PC-3 (cell line): ENCODE measurements around the gene CAVIN1. TPM values are rescaled to one million over a fixed set of nuclear protein-coding genes. Genes with fewer than 3 reads are reported as not detected.
"Not testable (repeated sequence)": the region's sequence is repeated elsewhere in the genome, so short reads cannot be mapped to it uniquely, and the experiment has no call there.

Experiments used
- ATAC-seq: fragments of 200-7000 bp; cut with Tn5 transposase; 2 replicates; pipeline ENCODE4 v1.9.1; 2020; ENCODE audit warnings: mild to moderate bottlenecking, moderate library complexity
- BruUV-seq: library from RNA; stranded (reverse); fragments of 400-500 nt; replicated peaks from 2 replicates; lab custom pipeline; 2021; lab: Mats Ljungman, UMichigan
- CTCF ChIA-PET: fragments of 300-600 bp; sonication (Branson Sonifier 250); formaldehyde crosslinking; loops from one replicate; lab custom pipeline; 2022; ENCODE audit warnings: antibody characterized with exemption; lab: Charles Lee
- POLR2A ChIA-PET: fragments of 300-600 bp; sonication (Branson Sonifier 250); formaldehyde crosslinking; loops from one replicate; lab custom pipeline; 2022; ENCODE audit warnings: antibody characterized with exemption; ENCODE audit not compliant: unreplicated experiment; lab: Charles Lee
- DNase-seq: peaks from one replicate; pipeline ENCODE4 v3.0.0-alpha.2; 2015
- H2AFZ ChIP-seq: fragments of 300-600 bp; sonication (generic); 2 replicates; pipeline ENCODE4 v1.6.0; 2016; ENCODE audit warnings: antibody characterized with exemption, low read length
- H3F3A ChIP-seq: fragments of 300-600 bp; sonication (generic); one replicate; pipeline ENCODE4 v1.6.0; 2017; ENCODE audit warnings: antibody characterized with exemption, low read length, control low read depth, mild to moderate bottlenecking; ENCODE audit not compliant: unreplicated experiment
- H3K27ac ChIP-seq: fragments of 300-600 bp; sonication (generic); 2 replicates; pipeline ENCODE4 v1.5.1; 2016; ENCODE audit warnings: mild to moderate bottlenecking, low read length
- H3K27me3 ChIP-seq: fragments of 300-600 bp; sonication (generic); 2 replicates; pipeline ENCODE4 v1.6.1; 2016; ENCODE audit warnings: low read length, mixed read lengths
- H3K36me3 ChIP-seq: fragments of 300-600 bp; sonication (generic); 2 replicates; pipeline ENCODE4 v1.6.1; 2016; ENCODE audit warnings: low read depth, mixed run types, low read length, mixed read lengths
- H3K4me1 ChIP-seq: fragments of 300-600 bp; sonication (generic); 2 replicates; pipeline ENCODE4 v1.5.1; 2016; ENCODE audit warnings: low read length; ENCODE audit not compliant: insufficient read depth
- H3K4me2 ChIP-seq: fragments of 300-600 bp; sonication (generic); 2 replicates; pipeline ENCODE4 v1.6.0; 2016; ENCODE audit warnings: low read length
- H3K4me3 ChIP-seq: fragments of 300-600 bp; sonication (generic); 2 replicates; pipeline ENCODE4 v1.5.1; 2016; ENCODE audit warnings: mild to moderate bottlenecking, low read length, mixed read lengths
- H3K79me2 ChIP-seq: fragments of 300-600 bp; sonication (generic); 2 replicates; pipeline ENCODE4 v1.6.1; 2017; ENCODE audit warnings: low read length, mixed read lengths
- H3K9ac ChIP-seq: fragments of 300-600 bp; sonication (generic); 2 replicates; pipeline ENCODE4 v1.6.0; 2016; ENCODE audit warnings: mild to moderate bottlenecking, low read length
- H3K9me2 ChIP-seq: fragments of 300-600 bp; sonication (generic); replicated peaks from 2 replicates; pipeline ENCODE4 v1.6.1; 2016; ENCODE audit warnings: mixed run types, low read length, mixed read lengths
- H3K9me3 ChIP-seq: fragments of 300-600 bp; sonication (generic); 2 replicates; pipeline ENCODE4 v1.6.1; 2016; ENCODE audit warnings: low read length, mixed read lengths
- H4K20me1 ChIP-seq: fragments of 300-600 bp; sonication (generic); 2 replicates; pipeline ENCODE4 v1.6.1; 2016; ENCODE audit warnings: low read length, mixed read lengths
- EZH2 ChIP-seq: fragments of 300-600 bp; sonication (generic); IDR thresholded peaks from one replicate; pipeline ENCODE4 v1.6.1; 2017; ENCODE audit warnings: antibody characterized with exemption, mild to moderate bottlenecking, low read length; ENCODE audit not compliant: unreplicated experiment
- EZH2phosphoT487 ChIP-seq: fragments of 300-600 bp; sonication (generic); IDR thresholded peaks from 2 replicates; pipeline ENCODE4 v1.6.1; 2018; ENCODE audit warnings: mild to moderate bottlenecking, antibody characterized with exemption, low read length, borderline replicate concordance
- intact Hi-C: fragments of 100-400 bp; cut with micrococcal nuclease; formaldehyde crosslinking; loops from 2 replicates; pipeline ENCODE4 v1.9.0; 2023
- total RNA-seq: library from RNA; depleted of rRNA; stranded (reverse); fragments of >200 nt; gene quantifications from 2 replicates; pipeline ENCODE4 v1.2.3, GENCODE V29; 2014
- TF ChIP-seq, protein P1 (sequence below): fragments of 300-600 bp; sonication (generic); conservative IDR thresholded peaks from 2 replicates; pipeline ENCODE4 v1.5.1; 2017; ENCODE audit warnings: antibody characterized with exemption, low read depth, mild to moderate bottlenecking, low read length

CAVIN1 gene
- total RNA-seq, 1 experiment from 2014 or later = not detected

- Histone ChIP-seq H3K9me2 (no peaks in the 10 kb centered on the region), H3K4me1 (no peaks in the 10 kb centered on the region), H3K4me3 (no peak overlapping the region), H3K4me2 (no peak overlapping the region), H2AFZ (no peak overlapping the region), H3K9me3 (no peaks in the 10 kb centered on the region), H3K9ac (no peak overlapping the region), H3K36me3 (no peaks in the 10 kb centered on the region), H3F3A (no peaks in the 10 kb centered on the region), H3K27me3 (no peaks in the 10 kb centered on the region), H4K20me1 (no peaks in the 10 kb centered on the region), H3K79me2 (no peaks in the 10 kb centered on the region), H3K27ac (no peak overlapping the region)
- CTCF ChIA-PET = no interaction called here
- DNase-seq (no peak), ATAC-seq (no peak)
- POLR2A ChIA-PET = no interaction called here
- TF ChIP-seq EZH2 (no peak), EZH2phosphoT487 (no peak)
- TF ChIP-seq, protein P1, sequence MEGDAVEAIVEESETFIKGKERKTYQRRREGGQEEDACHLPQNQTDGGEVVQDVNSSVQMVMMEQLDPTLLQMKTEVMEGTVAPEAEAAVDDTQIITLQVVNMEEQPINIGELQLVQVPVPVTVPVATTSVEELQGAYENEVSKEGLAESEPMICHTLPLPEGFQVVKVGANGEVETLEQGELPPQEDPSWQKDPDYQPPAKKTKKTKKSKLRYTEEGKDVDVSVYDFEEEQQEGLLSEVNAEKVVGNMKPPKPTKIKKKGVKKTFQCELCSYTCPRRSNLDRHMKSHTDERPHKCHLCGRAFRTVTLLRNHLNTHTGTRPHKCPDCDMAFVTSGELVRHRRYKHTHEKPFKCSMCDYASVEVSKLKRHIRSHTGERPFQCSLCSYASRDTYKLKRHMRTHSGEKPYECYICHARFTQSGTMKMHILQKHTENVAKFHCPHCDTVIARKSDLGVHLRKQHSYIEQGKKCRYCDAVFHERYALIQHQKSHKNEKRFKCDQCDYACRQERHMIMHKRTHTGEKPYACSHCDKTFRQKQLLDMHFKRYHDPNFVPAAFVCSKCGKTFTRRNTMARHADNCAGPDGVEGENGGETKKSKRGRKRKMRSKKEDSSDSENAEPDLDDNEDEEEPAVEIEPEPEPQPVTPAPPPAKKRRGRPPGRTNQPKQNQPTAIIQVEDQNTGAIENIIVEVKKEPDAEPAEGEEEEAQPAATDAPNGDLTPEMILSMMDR = no peak
- intact Hi-C loops = no loop called here
- no TSS peak for BruUV-seq
These were observed 44.6 kb downstream of the CAVIN1 start for GRCh38 chr17:42378359-42378958.

DNA sequence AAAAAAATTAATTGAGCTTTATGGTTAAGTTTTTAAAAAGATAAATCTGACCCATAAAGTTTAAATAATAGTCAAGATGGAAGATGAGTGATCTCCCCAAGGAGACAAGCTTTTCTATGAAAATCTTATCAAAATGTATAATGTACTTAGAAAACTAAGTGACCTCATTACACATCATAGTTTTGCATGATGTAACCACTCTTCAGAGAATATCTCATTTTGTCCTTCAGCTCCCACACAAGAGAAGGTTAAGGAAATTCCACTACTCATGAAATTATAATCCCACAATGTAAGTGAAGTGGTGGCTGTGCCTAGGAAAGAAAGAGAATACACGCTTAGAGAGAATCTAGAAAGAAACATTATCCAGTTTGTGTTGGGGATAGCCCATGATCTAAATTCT lies 49.2 kb downstream of the CAVIN1 start:
- Histone ChIP-seq H3K4me1 (no peaks in the 10 kb centered on the region), H3K4me2 (no peak overlapping the region), H3K4me3 (no peak overlapping the region), H3K9me2 (no peaks in the 10 kb centered on the region), H3K36me3 (no peaks in the 10 kb centered on the region), H3K79me2 (no peaks in the 10 kb centered on the region), H2AFZ (no peak overlapping the region), H3K9me3 (no peaks in the 10 kb centered on the region), H3K27ac (no peak overlapping the region), H3K27me3 (no peaks in the 10 kb centered on the region), H4K20me1 (no peaks in the 10 kb centered on the region), H3K9ac (no peak overlapping the region), H3F3A (no peaks in the 10 kb centered on the region)
- CTCF ChIA-PET = no interaction called here
- DNase-seq (no peak), ATAC-seq (no peak)
- TF ChIP-seq, protein P1 = no peak
- TF ChIP-seq EZH2 (no peak), EZH2phosphoT487 (no peak)
- no TSS peak for BruUV-seq
- intact Hi-C loops = no loop called here
- POLR2A ChIA-PET = no interaction called here

- TF ChIP-seq EZH2 (no peak), EZH2phosphoT487 (no peak)
- TF ChIP-seq, protein P1 = no peak
- H3K4me2 ChIP-seq = no peak overlapping the region
- no peak overlapping the region for H3K4me3 ChIP-seq
- no peaks in the 10 kb centered on the region for H3K9me3 ChIP-seq
- ATAC-seq = no peak
- ChIA-PET POLR2A (no interaction called here), CTCF (no interaction called here)
- no peak overlapping the region for H3K27ac ChIP-seq
- intact Hi-C loops = no loop called here
- H3K9me2 ChIP-seq = no peaks in the 10 kb centered on the region
- BruUV-seq = no TSS peak
- no peaks in the 10 kb centered on the region for H3F3A ChIP-seq
- no peaks in the 10 kb centered on the region for H3K36me3 ChIP-seq
- H2AFZ ChIP-seq = no peak overlapping the region
- no peaks in the 10 kb centered on the region for H4K20me1 ChIP-seq
- no peaks in the 10 kb centered on the region for H3K79me2 ChIP-seq
- no peaks in the 10 kb centered on the region for H3K27me3 ChIP-seq
- H3K9ac ChIP-seq = no peak overlapping the region
- no peak for DNase-seq
- no peaks in the 10 kb centered on the region for H3K4me1 ChIP-seq
These were observed 50.9 kb downstream of the CAVIN1 start for GRCh38 chr17:42372142-42372541.

DNA sequence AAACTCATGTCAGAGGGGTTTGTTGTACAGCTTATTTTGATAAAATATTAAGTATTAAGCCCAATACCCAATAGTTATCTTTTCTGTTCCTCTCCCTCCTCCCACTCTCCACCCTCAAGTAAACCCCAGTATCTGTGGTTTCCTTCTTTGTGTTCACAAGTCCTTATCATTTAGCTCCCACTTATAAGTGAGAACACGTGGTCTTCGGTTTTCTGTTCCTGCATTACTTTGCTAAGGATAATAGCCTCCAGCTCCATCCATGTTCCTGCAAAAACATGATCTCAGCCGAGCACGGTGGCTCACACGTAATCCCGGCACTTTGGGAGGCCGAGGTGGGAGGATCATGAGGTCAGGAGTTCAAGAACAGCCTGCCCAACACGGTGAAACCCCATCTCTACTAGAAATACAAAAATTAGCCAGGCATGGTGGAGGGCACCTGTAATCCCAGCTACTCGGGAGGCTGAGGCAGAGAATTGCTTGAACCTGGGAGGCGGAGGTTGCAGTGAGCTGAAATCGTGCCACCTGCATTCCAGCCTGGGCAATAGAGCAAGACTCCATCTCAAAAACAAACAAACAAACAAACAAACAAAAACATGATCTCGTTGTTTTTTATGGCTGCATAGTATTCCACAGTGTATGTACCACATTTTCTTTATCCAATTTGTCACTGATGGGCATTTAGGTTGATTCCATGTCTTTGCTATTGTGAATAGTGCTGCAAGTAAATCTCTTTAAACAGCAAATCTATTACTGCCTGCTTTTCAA lies 54.1 kb downstream of the CAVIN1 start:
- ATAC-seq, H3K27me3 ChIP-seq, H3K79me2 ChIP-seq, H3K27ac ChIP-seq, H3K4me1 ChIP-seq, CTCF ChIA-PET, H4K20me1 ChIP-seq, intact Hi-C loops, H3K4me3 ChIP-seq, H3K9me3 ChIP-seq, H2AFZ ChIP-seq, H3K9me2 ChIP-seq, H3K36me3 ChIP-seq, H3F3A ChIP-seq, H3K4me2 ChIP-seq, BruUV-seq, DNase-seq, H3K9ac ChIP-seq, POLR2A ChIA-PET: not testable (repeated sequence)
